ENCODE data around the gene ATOSB. TPM values are rescaled to one million over a fixed set of nuclear protein-coding genes. Genes with fewer than 3 reads are reported as not detected.

Gene ATOSB
- total RNA-seq, 1 donor from 2014 or later = 20.3 TPM

- no peaks in the 10 kb centered on the region for H3K9me3 ChIP-seq
- intact Hi-C loops (cut with DNase I) = no loop called here
- ATAC-seq = peak; percentile 84 to 88
Observed at GRCh38 chr9:35111001-35111933, 4.4 kb downstream of the ATOSB start.

DNA sequence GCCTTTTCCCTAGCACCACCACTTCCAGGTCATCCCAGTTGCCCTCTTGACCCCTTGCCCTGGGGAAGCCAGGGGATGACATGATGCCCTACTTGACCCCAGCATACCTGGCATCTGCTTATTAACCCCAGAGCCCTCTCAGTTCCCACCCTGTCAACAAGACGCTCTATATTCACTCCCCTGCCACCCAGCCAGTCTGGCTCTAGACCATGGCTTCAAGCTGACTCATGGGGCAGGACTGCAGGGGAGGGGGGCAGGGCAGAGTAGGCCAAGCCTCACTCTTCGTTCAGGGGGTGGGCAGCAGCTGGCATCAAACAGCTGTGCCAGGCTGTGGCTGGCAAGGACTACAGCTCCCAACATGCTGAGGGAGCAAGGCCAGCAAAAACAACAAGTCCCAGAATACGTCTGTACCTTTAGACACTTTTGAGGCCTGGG is 5.3 kb downstream of the ATOSB start:
- TF ChIP-seq CTCF (IDR thresholded peaks at IDR 0.05) = no peak
- intact Hi-C loops (cut with DNase I) = no loop called here
- H3K4me3 ChIP-seq = peak overlapping the region; percentile 80
- no peaks in the 10 kb centered on the region for H3K27me3 ChIP-seq (ENCODE audit: low read depth)
- no peaks in the 10 kb centered on the region for H3K9me3 ChIP-seq
- peak overlapping the region; percentile 88 for H3K27ac ChIP-seq
- DNase-seq = no peak
- no peak for ATAC-seq
- H3K36me3 ChIP-seq = peaks cover 34% of the 10 kb centered on the region
- peaks cover 59% of the 10 kb centered on the region for H3K4me1 ChIP-seq

More at GRCh38 chr9:35111001-35111933, 4.4 kb downstream of the ATOSB start:
- H3K4me1 ChIP-seq = peaks cover 59% of the 10 kb centered on the region
- peak overlapping the region; percentile 80 for H3K4me3 ChIP-seq
- H3K27ac ChIP-seq = peak overlapping the region; percentile 88
- peaks cover 25% of the 10 kb centered on the region for H3K36me3 ChIP-seq
- no peak for TF ChIP-seq CTCF (IDR thresholded peaks at IDR 0.05)
- DNase-seq = peak; percentile 99
- H3K27me3 ChIP-seq (ENCODE audit: low read depth) = no peaks in the 10 kb centered on the region

- H3K27me3 ChIP-seq (ENCODE audit: low read depth) = no peaks in the 10 kb centered on the region
- peaks cover 47% of the 10 kb centered on the region for H3K36me3 ChIP-seq
- intact Hi-C loops (cut with DNase I) = no loop called here
- no peaks in the 10 kb centered on the region for H3K9me3 ChIP-seq
- H3K4me1 ChIP-seq = peaks cover 48% of the 10 kb centered on the region
- ATAC-seq (no peak), DNase-seq (no peak)
- H3K4me3 ChIP-seq = no peak overlapping the region
- H3K27ac ChIP-seq = no peak overlapping the region
- no peak for TF ChIP-seq CTCF (IDR thresholded peaks at IDR 0.05)
Observed at GRCh38 chr9:35108946-35109575, 6.6 kb downstream of the ATOSB start.

DNA sequence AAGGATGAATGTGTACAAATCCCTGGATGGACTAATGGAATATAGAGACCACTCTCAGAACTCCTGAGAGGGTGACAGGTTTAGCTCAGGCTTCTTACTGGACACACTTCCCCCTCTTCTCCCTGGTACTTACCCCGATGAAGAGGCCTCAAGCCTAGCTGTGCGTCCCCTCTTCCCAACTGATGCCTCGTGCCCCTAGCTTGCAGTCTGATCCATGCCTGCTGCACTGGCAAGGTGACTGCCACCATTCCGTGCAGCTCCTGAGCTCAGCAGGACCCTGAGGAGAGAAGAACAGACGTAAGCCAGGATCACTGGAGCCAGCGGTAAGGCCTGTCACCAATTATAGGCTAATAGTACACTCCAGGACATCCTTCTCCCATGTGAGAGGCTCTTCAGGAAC is 7.2 kb downstream of the ATOSB start:
- Histone ChIP-seq H3K27me3 (ENCODE audit: low read depth) (no peaks in the 10 kb centered on the region), H3K36me3 (peaks cover 47% of the 10 kb centered on the region), H3K9me3 (no peaks in the 10 kb centered on the region), H3K4me1 (peaks cover 46% of the 10 kb centered on the region), H3K4me3 (no peak overlapping the region), H3K27ac (no peak overlapping the region)
- ATAC-seq (no peak), DNase-seq (no peak)
- intact Hi-C loops (cut with DNase I) = no loop called here
- TF ChIP-seq CTCF (IDR thresholded peaks at IDR 0.05) = no peak

DNA sequence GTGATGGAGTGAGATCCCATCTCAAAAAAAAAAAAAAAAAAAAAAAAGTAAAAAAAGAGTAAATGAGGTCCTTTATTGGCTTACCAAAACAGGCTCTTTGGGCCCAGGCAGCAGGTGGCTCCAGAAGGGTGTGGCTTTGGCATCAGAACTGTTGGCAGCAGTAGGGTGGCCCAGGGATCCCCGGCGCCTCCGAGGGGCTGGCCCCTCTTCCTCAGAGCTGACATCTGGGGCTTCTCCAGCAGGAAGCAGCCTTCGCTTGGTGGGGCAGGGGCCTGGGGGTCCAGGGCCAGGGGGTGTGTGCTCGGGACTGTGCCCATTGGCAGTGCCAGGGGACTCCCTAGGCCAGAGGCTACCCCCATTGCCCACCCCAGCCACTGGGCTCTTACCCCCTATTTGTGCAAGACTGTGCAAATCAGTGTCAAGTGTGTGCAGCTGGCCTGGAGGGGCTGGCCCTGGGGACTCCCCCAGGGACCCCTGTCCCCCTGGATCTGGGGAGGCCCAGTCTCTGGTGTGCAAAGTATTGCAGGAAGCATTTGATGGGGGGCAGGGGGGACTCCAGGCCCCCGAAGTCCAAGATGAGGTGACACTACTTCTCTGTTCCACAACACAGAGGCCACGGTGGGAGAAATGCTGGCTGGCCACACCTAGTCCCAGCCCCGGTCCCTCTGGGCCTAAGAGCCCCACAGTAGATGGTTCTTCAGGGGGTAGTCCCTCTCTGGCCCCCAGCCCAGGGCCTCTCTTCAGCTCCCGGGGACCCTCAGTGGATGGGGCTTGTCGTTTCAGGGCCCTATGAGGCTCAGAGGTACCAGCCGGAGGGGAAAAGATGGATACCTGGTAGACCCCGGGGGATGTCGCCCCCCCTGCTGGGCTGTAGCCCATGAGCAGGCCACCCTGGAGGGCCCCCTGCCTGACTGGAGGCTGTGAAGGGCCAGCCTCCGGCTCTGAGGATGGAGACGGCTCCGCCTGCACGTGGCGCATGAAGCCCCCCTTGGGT is 8.1 kb downstream of the ATOSB start:
- H3K9me3 ChIP-seq = no peaks in the 10 kb centered on the region
- no peak overlapping the region for H3K27ac ChIP-seq
- H3K36me3 ChIP-seq = peaks cover 47% of the 10 kb centered on the region
- ATAC-seq (no peak), DNase-seq (no peak)
- H3K4me1 ChIP-seq = peaks cover 41% of the 10 kb centered on the region
- H3K27me3 ChIP-seq (ENCODE audit: low read depth) = no peaks in the 10 kb centered on the region
- no peak for TF ChIP-seq CTCF (IDR thresholded peaks at IDR 0.05)
- no peak overlapping the region for H3K4me3 ChIP-seq
- intact Hi-C loops (cut with DNase I) = no loop called here
